Measurements from ENCODE around the gene MAN2A1.

DNA sequence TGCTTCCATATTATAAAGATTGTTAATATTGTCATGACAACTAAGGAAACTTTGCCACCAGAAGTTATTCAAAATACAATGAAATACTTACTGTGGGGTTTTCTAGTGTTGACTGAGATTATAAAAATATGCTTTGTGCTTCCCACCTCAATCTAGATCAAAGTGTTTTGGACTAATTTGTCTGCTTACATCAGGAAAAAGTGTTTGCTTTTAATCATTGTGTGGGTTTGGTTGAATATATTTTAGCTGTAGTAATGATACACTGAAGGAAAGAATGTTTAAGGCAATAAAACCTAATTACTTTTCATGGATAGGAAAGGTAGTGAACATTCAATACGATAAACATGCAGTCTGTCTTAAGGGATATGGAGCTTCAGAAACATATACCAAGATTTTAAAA is 29.8 kb upstream of the MAN2A1 start:
- no peak for TF ChIP-seq EZH2 (IDR thresholded peaks at IDR 0.05; ENCODE audit: insufficient read depth, poor library complexity, severe bottlenecking)
- TF ChIP-seq EZH2phosphoT487 (IDR thresholded peaks at IDR 0.05; ENCODE audit: insufficient read depth, low read depth) = no peak
